Activated CD4-positive, alpha-beta T cell treated with anti-CD3 and anti-CD28 coated beads for 36 hours (primary cell): ENCODE data around the gene MRPL38. TPM values are rescaled to one million over a fixed set of nuclear protein-coding genes. Genes with fewer than 3 reads are reported as not detected.
A peak's percentile ranks its signal among the peaks of the same experiment; 100 is the strongest.
"Not testable (repeated sequence)": the region's sequence is repeated elsewhere in the genome, so short reads cannot be mapped to it uniquely, and the experiment has no call there.

Experiments used
- ATAC-seq: fragments of 200-7000 bp; cut with Tn5 transposase; one replicate; pipeline ENCODE4 v1.10.0; 2021; ENCODE audit warnings: mild to moderate bottlenecking, moderate library complexity
- CTCF ChIA-PET: fragments of 350-600 bp; sonication (Branson Sonifier 250); formaldehyde crosslinking; loops from one replicate; lab custom pipeline; 2021; ENCODE audit warnings: antibody characterized with exemption; lab: Charles Lee
- POLR2A ChIA-PET: fragments of 350-600 bp; sonication (Branson Sonifier 250); formaldehyde crosslinking; loops from one replicate; lab custom pipeline; 2021; ENCODE audit warnings: antibody characterized with exemption, inconsistent platforms; lab: Charles Lee
- DNase-seq: peaks from one replicate; pipeline ENCODE4 v3.0.0-alpha.2; 2020
- H3K27ac Mint-ChIP-seq: one replicate; pipeline ENCODE4 v1.8.0; 2021; ENCODE audit warnings: mixed read lengths
- H3K27me3 Mint-ChIP-seq: one replicate; pipeline ENCODE4 v1.8.0; 2021; ENCODE audit warnings: mixed read lengths
- H3K36me3 Mint-ChIP-seq: one replicate; pipeline ENCODE4 v1.8.0; 2021; ENCODE audit warnings: low read depth, mixed read lengths
- H3K4me1 Mint-ChIP-seq: one replicate; pipeline ENCODE4 v1.8.0; 2021; ENCODE audit warnings: mixed read lengths
- H3K4me3 Mint-ChIP-seq: one replicate; pipeline ENCODE4 v1.8.0; 2021; ENCODE audit warnings: mild to moderate bottlenecking, moderate library complexity, mixed read lengths
- H3K9me3 Mint-ChIP-seq: one replicate; pipeline ENCODE4 v1.8.0; 2021; ENCODE audit warnings: low read depth, mixed read lengths
- intact Hi-C, 2 experiments: fragments of 100-400 bp; cut with DNase I in 1 of 2; cut with micrococcal nuclease in 1 of 2; formaldehyde crosslinking; loops; one replicate each; pipeline versions ENCODE4 v1.14.2 to v1.15.1; 2022 to 2024; cut with DNase I, micrococcal nuclease
- total RNA-seq, 2 experiments: library from RNA; stranded (reverse); gene quantifications; one replicate each; pipeline ENCODE4 v1.2.3, GENCODE V29; 2021

Gene MRPL38
- total RNA-seq, 2 experiments from 2014 or later, result 98.0 to 115 TPM

DNA sequence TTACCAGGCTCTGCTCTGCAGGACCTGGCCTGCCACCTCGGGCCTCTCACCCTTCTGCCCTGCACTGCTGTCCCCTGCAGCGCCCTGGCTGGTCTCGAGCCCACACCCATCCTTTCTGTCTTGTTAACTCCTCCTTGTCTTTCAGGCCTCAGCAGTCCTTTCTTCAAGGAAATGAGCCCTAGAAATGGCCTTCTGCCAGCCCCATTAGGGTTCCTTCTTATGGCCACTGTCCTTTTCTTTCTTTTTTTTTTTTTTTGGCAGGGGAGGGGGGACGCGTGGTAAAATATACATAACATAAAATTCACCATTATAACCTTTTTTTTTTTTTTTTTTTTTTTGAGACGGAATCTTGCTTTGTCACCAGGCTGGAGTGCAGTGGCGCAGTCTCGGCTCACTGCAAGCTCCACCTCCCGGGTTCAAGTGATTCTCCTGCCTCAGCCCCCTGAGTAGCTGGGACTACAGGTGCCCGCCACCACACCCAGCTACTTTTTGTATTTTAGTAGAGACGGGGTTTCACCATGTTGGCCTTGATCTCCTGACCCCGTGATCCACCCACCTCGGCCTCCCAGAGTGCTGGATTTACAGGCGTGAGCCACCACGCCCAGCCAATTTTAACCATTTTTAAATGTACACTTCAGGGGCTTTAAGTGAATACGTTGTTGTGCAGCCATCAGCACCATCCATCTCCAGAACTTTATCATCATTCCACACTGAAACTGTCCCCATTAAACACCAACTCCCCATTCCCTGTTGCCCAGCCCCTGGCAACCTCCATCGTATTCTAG, 39.1 kb downstream of the MRPL38 start:
- POLR2A ChIA-PET, result interaction anchor here (0.9 to 1.1 kb wide), 2 partner anchors 10 to 80 kb away, joined by 5 read pairs; no protein-coding TSS in a partner anchor
- peaks cover 19% of the 10 kb centered on the region for H3K4me1 Mint-ChIP-seq
- H3K36me3 Mint-ChIP-seq, H3K4me3 Mint-ChIP-seq, H3K9me3 Mint-ChIP-seq, H3K27me3 Mint-ChIP-seq, H3K27ac Mint-ChIP-seq, ATAC-seq, DNase-seq: not testable (repeated sequence)
- CTCF ChIA-PET, result interaction anchor here (0.6 to 1.5 kb wide), 5 partner anchors 9 to 574 kb away, joined by 3 to 8 read pairs (median 3); partner anchors contain the start of gene WBP2
- intact Hi-C loops, result loop anchor here in 1 of 2 experiments (2.0 kb wide), 1 partner anchor 23 kb away; no protein-coding TSS in a partner anchor

DNA sequence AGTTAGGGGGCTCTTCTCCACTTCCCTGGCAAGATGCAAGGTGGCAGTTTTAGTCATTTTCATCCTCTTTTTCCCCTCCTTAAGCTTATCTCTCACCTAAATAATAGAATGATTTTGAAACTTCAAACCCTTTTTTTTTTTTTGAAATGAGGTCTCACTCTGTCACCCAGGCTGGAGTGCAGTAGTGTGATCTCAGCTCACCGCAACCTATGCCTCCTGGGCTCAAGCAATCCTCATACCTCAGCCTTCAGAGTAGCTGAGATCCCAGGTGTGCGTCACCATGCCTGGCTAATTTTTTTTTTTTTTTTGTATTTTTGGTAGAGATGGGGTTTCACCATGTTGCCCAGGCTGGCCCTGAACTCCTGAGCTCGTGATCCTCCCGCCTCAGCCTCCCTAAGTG, 39.8 kb downstream of the MRPL38 start:
- H3K4me3 Mint-ChIP-seq, result not testable (repeated sequence)
- DNase-seq, result peak; percentile 52
- POLR2A ChIA-PET, result interaction anchor here (0.6 to 1.1 kb wide), 5 partner anchors 9 to 88 kb away, joined by 3 to 8 read pairs (median 5); partner anchors contain the start of gene WBP2

GRCh38 chr17:75864448-75864871, 40.2 kb downstream of the MRPL38 start:
- Mint-ChIP-seq H3K4me3 (no peak overlapping the region), H3K27ac (peak overlapping the region; percentile 87), H3K36me3 (no peaks in the 10 kb centered on the region), H3K27me3 (no peaks in the 10 kb centered on the region), H3K9me3 (no peaks in the 10 kb centered on the region), H3K4me1 (peaks cover 20% of the 10 kb centered on the region)
- peak; percentile 77 for ATAC-seq
- ChIA-PET CTCF (interaction anchor here (0.6 to 1.5 kb wide), 7 partner anchors 8 to 862 kb away, joined by 3 to 8 read pairs (median 4); partner anchors contain the start of genes METTL23, TRIM47 and WBP2), POLR2A (interaction anchor here (0.6 to 1.1 kb wide), 6 partner anchors 9 to 88 kb away, joined by 3 to 8 read pairs (median 5); partner anchors contain the start of gene WBP2)
- intact Hi-C loops, result no loop called here
- DNase-seq, result peak; percentile 74

More for the DNA sequence above, 39.8 kb downstream of the MRPL38 start:
- CTCF ChIA-PET, result interaction anchor here (0.6 to 1.5 kb wide), 7 partner anchors 9 to 862 kb away, joined by 3 to 8 read pairs (median 4); partner anchors contain the start of genes METTL23, TRIM47 and WBP2
- peak; percentile 77 for ATAC-seq
- H3K36me3 Mint-ChIP-seq, H3K27me3 Mint-ChIP-seq, H3K9me3 Mint-ChIP-seq, intact Hi-C loops: not testable (repeated sequence)
- Mint-ChIP-seq H3K4me1 (peaks cover 19% of the 10 kb centered on the region), H3K27ac (peak overlapping the region; percentile 87)

- Mint-ChIP-seq H3K36me3 (no peaks in the 10 kb centered on the region), H3K9me3 (no peaks in the 10 kb centered on the region), H3K4me3 (no peak overlapping the region), H3K27me3 (no peaks in the 10 kb centered on the region), H3K27ac (no peak overlapping the region), H3K4me1 (peaks cover 36% of the 10 kb centered on the region)
- DNase-seq (no peak), ATAC-seq (no peak)
- POLR2A ChIA-PET, result interaction anchor here (0.6 to 1.4 kb wide), 3 partner anchors 14 to 201 kb away, joined by 3 to 4 read pairs (median 3); no protein-coding TSS in a partner anchor
- intact Hi-C loops, result no loop called here
- CTCF ChIA-PET, result interaction anchor here (0.8 to 5.6 kb wide), 20 partner anchors 8 to 296 kb away, joined by 3 to 42 read pairs (median 5); partner anchors contain the start of genes GALK1, MRPL38, TRIM47 and TRIM65
Observed at GRCh38 chr17:75861927-75862317, 42.8 kb downstream of the MRPL38 start.

DNA sequence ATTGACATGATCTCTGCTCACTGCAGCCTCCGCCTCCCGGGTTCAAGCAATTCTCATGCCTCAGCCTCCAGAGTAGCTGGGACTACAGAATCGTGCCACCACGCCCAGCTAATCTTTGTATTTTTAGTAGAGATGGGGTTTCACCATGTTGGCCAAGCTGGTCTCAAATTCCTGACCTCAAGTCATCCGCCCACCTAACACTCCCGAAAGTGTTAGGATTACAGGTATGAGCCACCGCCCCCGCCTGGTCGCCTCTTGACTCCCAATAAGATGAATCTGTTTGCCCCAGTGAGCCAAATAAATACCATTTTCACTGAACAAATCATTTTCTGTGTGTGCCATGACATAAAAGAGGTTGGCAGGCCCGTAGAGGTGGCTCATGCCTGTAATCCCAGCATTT, 45.3 kb downstream of the MRPL38 start:
- H3K4me3 Mint-ChIP-seq, H3K9me3 Mint-ChIP-seq, H3K36me3 Mint-ChIP-seq, ATAC-seq, H3K27me3 Mint-ChIP-seq: not testable (repeated sequence)
- peak overlapping the region; percentile 60 for H3K27ac Mint-ChIP-seq
- intact Hi-C loops, result loop anchor here in 1 of 2 experiments (5.0 to 10.0 kb wide), 3 partner anchors 408 to 595 kb away; partner anchors contain the start of genes GGA3, MRPS7, SPHK1 and UBALD2
- CTCF ChIA-PET, result interaction anchor here (0.8 to 5.6 kb wide), 5 partner anchors 10 to 25 kb away, joined by 4 to 42 read pairs (median 6); no protein-coding TSS in a partner anchor
- peak; percentile 44 for DNase-seq
- POLR2A ChIA-PET, result interaction anchor here (1.2 kb wide), 1 partner anchor 18 kb away, joined by 4 read pairs; no protein-coding TSS in a partner anchor
- H3K4me1 Mint-ChIP-seq, result peaks cover 32% of the 10 kb centered on the region

DNA sequence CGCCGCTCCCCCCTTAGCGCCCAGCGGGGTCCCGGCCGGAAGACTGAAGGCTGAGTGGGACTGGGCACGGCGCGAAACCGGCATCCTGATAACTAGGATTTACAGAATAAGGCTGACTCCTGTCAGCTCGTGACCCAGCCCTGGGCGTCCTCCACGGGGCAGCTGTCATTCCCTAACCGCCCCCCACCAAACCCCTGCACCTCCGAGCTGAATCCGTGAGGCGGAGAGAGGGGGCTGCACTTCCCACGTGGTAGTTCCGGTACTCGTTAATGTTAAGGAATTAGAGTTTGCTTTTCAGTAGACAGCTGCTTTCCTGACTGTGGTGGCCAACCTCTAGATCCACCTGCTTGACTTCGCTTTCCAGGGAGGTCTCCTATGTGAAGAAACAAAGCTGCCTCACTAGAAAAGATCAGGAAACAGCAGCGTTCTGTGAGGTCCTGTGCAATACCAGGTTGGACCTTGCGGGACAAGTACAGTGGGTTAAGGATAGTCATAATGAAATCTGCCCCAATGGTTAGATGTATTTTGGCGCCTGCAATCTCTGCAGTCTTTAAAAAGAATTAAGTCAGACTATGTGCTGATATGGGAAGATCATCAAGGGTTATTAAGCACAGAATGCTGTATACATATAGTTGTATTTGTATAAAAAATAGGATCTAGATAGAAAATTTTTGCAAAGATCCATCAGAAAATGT, 48.5 kb downstream of the MRPL38 start:
- Mint-ChIP-seq H3K36me3 (no peaks in the 10 kb centered on the region), H3K27me3 (no peaks in the 10 kb centered on the region), H3K27ac (peak overlapping the region; percentile 86), H3K9me3 (no peaks in the 10 kb centered on the region), H3K4me1 (peaks cover 37% of the 10 kb centered on the region), H3K4me3 (no peak overlapping the region)
- peak; percentile 6 for ATAC-seq
- POLR2A ChIA-PET, result interaction anchor here (1.5 to 3.0 kb wide), 6 partner anchors 8 to 83 kb away, joined by 4 to 25 read pairs (median 8); partner anchors contain the start of gene TRIM47
- CTCF ChIA-PET, result interaction anchor here (0.5 to 2.4 kb wide), 20 partner anchors 9 to 652 kb away, joined by 3 to 17 read pairs (median 4); partner anchors contain the start of genes FBF1, TRIM65 and UNC13D
- intact Hi-C loops, result loop anchor here in 1 of 2 experiments (5.0 to 10.0 kb wide), 3 partner anchors 411 to 591 kb away; partner anchors contain the start of genes GGA3, MRPS7, SPHK1 and UBALD2
- DNase-seq, result no peak

DNA sequence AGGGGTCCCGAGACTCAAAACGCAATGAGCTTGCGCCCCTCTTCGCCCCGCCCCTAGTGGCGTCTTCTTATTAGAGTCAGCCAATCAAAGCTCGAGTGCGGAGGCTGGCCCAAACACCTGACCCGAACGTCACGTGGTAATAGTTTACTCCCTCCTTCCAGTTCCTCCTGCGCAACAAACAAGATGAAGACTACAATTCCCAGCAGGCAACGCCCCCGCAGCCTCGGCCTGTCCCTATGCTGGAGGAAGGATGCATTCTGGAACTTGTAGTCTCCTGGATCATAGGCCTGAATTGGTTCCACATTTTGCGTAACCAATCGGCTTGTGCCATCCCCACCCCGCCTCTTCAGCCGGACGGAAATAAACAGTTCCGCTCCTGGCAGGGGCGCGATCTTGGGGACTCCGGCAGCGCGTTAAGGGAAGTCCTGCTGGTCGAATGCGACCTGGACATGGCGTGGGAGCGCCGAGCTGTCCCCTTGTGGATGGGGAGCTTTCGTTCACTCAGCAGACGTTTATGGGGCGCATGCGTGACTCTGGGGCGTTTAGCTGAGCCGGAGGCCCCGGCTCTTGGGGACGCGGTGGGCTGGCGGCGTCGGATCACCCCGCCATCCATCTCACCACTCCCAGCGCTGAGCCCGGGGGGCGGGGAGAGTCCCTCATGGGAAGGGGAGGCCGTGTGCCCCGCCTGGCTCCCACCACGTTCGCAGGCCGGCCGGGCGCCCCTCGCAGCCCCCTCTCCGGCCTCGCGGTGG, 49.2 kb downstream of the MRPL38 start, which contains the start of gene WBP2:
WBP2 (minus strand) TSS at position 26 of the 752 bp plus-strand sequence. CDS start 38 bp downstream, outside the sequence.
- DNase-seq, result peak; percentile 99
- intact Hi-C loops, result loop anchor here (1.0 to 10.0 kb wide), 21 partner anchors 11 to 591 kb away; partner anchors contain the start of genes ACOX1 (in 1 of the 2), FBF1 (in 1 of the 2), GALK1 (in 1 of the 2) and GGA3 (in 1 of the 2)
- Mint-ChIP-seq H3K9me3 (no peaks in the 10 kb centered on the region), H3K27me3 (no peaks in the 10 kb centered on the region), H3K27ac (peak within 1 kb of the TSS; percentile 86), H3K4me1 (peaks cover 37% of the 10 kb centered on the region), H3K4me3 (no peak within 1 kb of the TSS), H3K36me3 (peaks cover 1% of the 10 kb centered on the region)
- ChIA-PET CTCF (interaction anchor here (0.5 to 2.4 kb wide), 25 partner anchors 8 to 652 kb away, joined by 3 to 17 read pairs (median 4); partner anchors contain the start of genes FBF1, TRIM47, TRIM65 and UNC13D), POLR2A (interaction anchor here (0.5 to 3.0 kb wide), 14 partner anchors 9 to 102 kb away, joined by 3 to 25 read pairs (median 4); partner anchors contain the start of genes GALK1, TRIM47, UNC13D and UNK)
- ATAC-seq, result peak; percentile 95

DNA sequence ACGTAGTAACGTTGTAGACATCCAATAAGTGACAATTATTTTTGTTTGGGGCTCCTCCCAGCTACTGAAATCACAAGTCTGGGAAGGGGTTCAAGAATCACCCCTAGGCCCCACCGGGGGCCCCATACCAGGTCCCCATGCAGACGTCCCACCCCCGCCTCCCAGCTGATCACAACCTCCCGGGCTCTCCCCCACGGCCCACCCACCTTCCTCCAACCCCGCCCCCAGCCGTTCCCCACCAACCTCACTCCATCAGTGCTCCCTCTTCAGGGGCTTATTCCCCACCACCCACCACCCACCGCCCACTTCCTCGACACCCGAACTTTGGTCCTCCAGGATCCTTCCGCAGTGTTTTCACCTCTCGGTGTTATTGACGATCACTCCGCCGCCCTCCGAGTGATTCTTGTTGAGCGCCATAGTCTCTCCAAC, 49.8 kb downstream of the MRPL38 start:
- ATAC-seq (no peak), DNase-seq (no peak)
- Mint-ChIP-seq H3K27me3 (no peaks in the 10 kb centered on the region), H3K4me1 (peaks cover 37% of the 10 kb centered on the region), H3K4me3 (no peak overlapping the region), H3K27ac (no peak overlapping the region), H3K36me3 (peaks cover 4% of the 10 kb centered on the region), H3K9me3 (no peaks in the 10 kb centered on the region)
- ChIA-PET CTCF (interaction anchor here (0.5 to 2.4 kb wide), 19 partner anchors 8 to 145 kb away, joined by 3 to 17 read pairs (median 5); partner anchors contain the start of genes TRIM47, TRIM65 and UNC13D), POLR2A (interaction anchor here (0.5 to 3.0 kb wide), 14 partner anchors 9 to 101 kb away, joined by 3 to 25 read pairs (median 4); partner anchors contain the start of genes GALK1, TRIM47, UNC13D and UNK)
- intact Hi-C loops, result loop anchor here (1.0 to 10.0 kb wide), 21 partner anchors 11 to 590 kb away; partner anchors contain the start of genes ACOX1 (in 1 of the 2), FBF1 (in 1 of the 2), GALK1 (in 1 of the 2) and GGA3 (in 1 of the 2)

- H3K27ac Mint-ChIP-seq, result no peak overlapping the region
- ChIA-PET POLR2A (interaction anchor here (1.3 to 3.0 kb wide), 4 partner anchors 10 to 74 kb away, joined by 4 to 25 read pairs (median 12); partner anchors contain the start of gene UNC13D), CTCF (interaction anchor here (0.6 to 2.2 kb wide), 8 partner anchors 7 to 230 kb away, joined by 3 to 13 read pairs (median 4); no protein-coding TSS in a partner anchor)
- peaks cover 5% of the 10 kb centered on the region for H3K36me3 Mint-ChIP-seq
- no peak overlapping the region for H3K4me3 Mint-ChIP-seq
- intact Hi-C loops, result loop anchor here in 1 of 2 experiments (10.0 kb wide), 1 partner anchor 589 kb away; the partner anchor contains the start of genes GGA3 and MRPS7
- no peaks in the 10 kb centered on the region for H3K9me3 Mint-ChIP-seq
- no peak for ATAC-seq
- DNase-seq, result no peak
- no peaks in the 10 kb centered on the region for H3K27me3 Mint-ChIP-seq
- H3K4me1 Mint-ChIP-seq, result peaks cover 34% of the 10 kb centered on the region
Observed at GRCh38 chr17:75854101-75854748, 50.5 kb downstream of the MRPL38 start.
